Measurements from ENCODE around the gene LRRIQ3.
A peak's percentile ranks its signal among the peaks of the same experiment; 100 is the strongest.

Gene LRRIQ3

GRCh38 chr1:74091371-74091770 is 106.6 kb downstream of the LRRIQ3 start:
- DNase-seq, result no peak

GRCh38 chr1:74083128-74083527 is 114.8 kb downstream of the LRRIQ3 start:
- no peak for DNase-seq

GRCh38 chr1:74065081-74065480 is 132.9 kb downstream of the LRRIQ3 start:
- no peak for DNase-seq

GRCh38 chr1:74057719-74058118 is 140.3 kb downstream of the LRRIQ3 start:
- DNase-seq, result no peak

- no peak for DNase-seq
Measured at GRCh38 chr1:74053407-74053806, 144.6 kb downstream of the LRRIQ3 start.

- no peak for DNase-seq
Measured at GRCh38 chr1:74050386-74050785, 147.6 kb downstream of the LRRIQ3 start.

GRCh38 chr1:74038042-74038441 is 159.9 kb downstream of the LRRIQ3 start:
- DNase-seq, result no peak

GRCh38 chr1:74012583-74012982 is 185.4 kb downstream of the LRRIQ3 start:
- DNase-seq, result no peak

- DNase-seq, result no peak
Measured at GRCh38 chr1:74011736-74012135, 186.2 kb downstream of the LRRIQ3 start.

- DNase-seq, result peak; percentile 0
Measured at GRCh38 chr1:74010206-74010605, 187.8 kb downstream of the LRRIQ3 start.

GRCh38 chr1:74005533-74005932 is 192.4 kb downstream of the LRRIQ3 start:
- no peak for DNase-seq

- DNase-seq, result no peak
Measured at GRCh38 chr1:74003806-74004205, 194.2 kb downstream of the LRRIQ3 start.

GRCh38 chr1:73998348-73998959 is 199.5 kb downstream of the LRRIQ3 start:
- DNase-seq, result peak; percentile 58

- DNase-seq, result no peak
Measured at GRCh38 chr1:73980324-73981040, 217.5 kb downstream of the LRRIQ3 start.

GRCh38 chr1:73979684-73980083 is 218.3 kb downstream of the LRRIQ3 start:
- no peak for DNase-seq

GRCh38 chr1:73978964-73979363 is 219.0 kb downstream of the LRRIQ3 start:
- DNase-seq, result no peak
